ENCODE measurements around the gene RETREG1. TPM values are rescaled to one million over a fixed set of nuclear protein-coding genes. Genes with fewer than 3 reads are reported as not detected.
"Not testable (repeated sequence)": the region's sequence is repeated elsewhere in the genome, so short reads cannot be mapped to it uniquely, and the experiment has no call there.

Gene RETREG1
- 1 to 10 TPM; 2.6 to 3.9 (median 3.0) TPM for polyA plus RNA-seq (ENCODE audit: insufficient read depth in 1 of 5, insufficient read length in 5 of 5, low replicate concordance in 1 of 5)
- long read RNA-seq, donor 1, partial matches to known transcripts, result 0 of 1 reads
- long read RNA-seq, donor 1, other reads (novel, unspliced or antisense), result 0 of 1 reads
- long read RNA-seq, donor 2, partial matches to known transcripts, result 0 of 2 reads
- long read RNA-seq, donor 2, other reads (novel, unspliced or antisense), result 0 of 2 reads
- long read RNA-seq, donor 3, partial matches to known transcripts, result 0 of 2 reads
- long read RNA-seq, donor 3, other reads (novel, unspliced or antisense), result 0 of 2 reads
- long read RNA-seq, donor 4, result 0 reads
- long read RNA-seq, donor 5, result 0 reads
- long read RNA-seq, donor 6, result 0 reads
- long read RNA-seq, donor 7, partial matches to known transcripts, result 0 of 2 reads
- long read RNA-seq, donor 7, other reads (novel, unspliced or antisense), result 0 of 2 reads
- long read RNA-seq, donor 8, partial matches to known transcripts, result 0 of 1 reads
- long read RNA-seq, donor 8, other reads (novel, unspliced or antisense), result 0 of 1 reads

DNA sequence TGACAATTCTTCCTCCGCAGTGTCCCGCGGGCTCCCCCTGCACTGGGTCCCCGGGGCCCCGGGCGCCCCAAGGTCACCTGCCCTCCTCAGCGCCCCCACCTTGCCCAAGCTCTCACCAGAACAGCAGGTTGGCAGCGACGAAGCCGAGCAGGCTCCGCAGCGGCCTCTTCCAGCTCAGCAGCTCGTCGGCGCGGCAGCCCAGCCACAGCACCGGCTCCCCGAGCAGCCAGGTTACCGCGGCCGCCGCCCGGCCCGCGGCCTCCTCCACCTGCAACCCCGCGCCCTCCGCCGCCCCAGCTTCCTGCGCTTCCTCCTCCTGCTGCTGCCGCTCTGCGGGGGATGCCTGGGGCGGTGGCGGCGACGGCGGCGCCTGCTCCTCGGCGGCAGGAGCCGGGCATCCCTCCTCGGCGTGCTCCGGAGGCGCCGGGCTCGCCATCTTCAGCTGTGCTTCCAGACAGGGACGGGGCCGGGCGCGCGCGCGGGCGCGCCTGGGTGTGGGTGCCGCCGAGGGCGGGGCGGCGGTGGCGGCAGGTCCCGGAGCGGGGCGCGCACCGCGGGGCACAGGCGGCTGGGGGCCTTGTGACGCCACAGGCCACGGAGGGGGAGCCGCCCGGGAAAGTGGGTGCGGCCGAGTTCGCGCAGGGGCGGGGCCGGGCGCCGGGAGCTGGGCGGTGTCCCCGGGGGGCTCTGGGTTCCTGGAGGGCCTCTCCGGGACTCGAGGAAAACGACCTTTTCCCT is at the start of gene RETREG1:
Gene RETREG1 (minus strand): TSS at position 462 of the 738 bp plus-strand sequence. CDS start 26 bp downstream, at position 436.
- peak; percentile 23 to 30 for DNase-seq

DNA sequence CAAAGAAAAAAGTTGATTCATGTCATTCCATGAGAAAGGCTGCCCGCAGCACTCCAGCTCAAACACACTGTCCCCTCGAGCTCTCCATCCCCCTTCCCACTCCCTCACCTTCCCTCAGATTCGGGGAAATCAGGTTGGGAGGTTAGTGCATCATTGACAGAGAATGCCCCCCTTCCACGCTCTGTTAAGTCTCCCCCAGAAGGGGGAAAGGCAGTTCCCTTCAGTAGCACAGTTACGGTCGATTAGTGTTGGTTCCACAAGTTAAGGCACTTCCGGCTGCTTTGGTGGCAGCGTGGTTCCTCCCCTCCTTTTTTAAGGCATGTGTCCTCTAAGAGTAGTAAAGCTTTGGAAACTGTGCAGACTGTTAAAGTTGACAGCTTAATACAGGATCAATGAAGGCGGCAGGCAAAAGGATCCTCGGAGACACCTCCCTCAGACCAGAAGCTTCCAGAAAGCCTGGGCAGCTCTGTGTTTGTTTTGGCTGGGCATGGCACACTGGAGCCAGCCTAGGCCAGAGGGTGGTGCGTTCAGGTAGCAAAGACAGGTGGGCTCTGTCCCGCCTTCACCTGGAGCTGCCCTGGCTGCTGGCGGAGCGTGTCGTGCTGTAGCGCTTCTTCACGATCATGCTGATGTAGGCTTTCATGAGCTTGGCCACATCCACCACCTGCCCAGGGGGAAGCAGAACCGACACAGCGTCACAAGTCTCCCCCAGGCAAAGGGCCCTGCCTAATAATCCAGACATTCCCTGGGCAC is 49.5 kb upstream of the RETREG1 start:
- no peak for DNase-seq

DNA sequence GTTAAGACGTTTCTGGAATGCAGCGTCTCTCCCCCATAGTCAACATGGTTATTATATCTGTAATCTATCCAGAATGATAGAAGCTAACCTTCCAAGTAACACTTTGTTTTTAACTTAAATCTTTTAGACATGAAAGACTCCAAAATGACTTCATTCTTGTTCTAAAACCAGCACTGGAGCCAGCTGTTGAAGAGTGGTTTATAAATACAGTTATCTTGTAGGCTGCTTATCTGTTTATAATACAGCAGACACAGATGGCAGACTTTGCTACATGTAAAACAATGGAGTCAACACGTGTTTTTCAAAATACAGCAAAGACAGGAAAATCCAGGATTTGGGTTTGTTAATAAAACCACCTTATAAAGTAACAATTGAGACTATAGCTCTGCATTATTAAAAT is 48.8 kb upstream of the RETREG1 start:
- DNase-seq, result no peak

DNA sequence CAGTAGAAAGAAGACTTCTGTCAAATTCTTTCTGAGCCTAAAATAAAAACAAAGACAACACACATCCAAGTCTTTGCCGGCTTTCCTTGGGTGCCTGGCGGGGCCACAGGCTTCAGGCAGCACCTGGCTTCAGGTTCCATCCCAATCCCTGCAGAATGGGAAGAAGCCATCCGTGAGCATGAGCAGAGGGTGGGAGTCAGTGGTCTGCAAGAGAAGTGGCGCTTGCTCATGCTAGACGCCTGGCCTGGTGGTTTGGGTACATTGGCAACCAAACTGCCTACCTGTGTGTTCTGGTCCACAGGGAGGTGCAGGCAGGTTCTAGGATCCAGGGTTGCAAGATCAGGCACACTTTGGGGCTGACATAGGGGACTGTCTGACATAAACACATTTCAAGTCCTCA is 47.6 kb upstream of the RETREG1 start:
- no peak for DNase-seq

- no peak for DNase-seq
Measured at GRCh38 chr5:16663840-16664239, 47.0 kb upstream of the RETREG1 start.

GRCh38 chr5:16661713-16662112 is 44.9 kb upstream of the RETREG1 start:
- DNase-seq, result no peak

DNA sequence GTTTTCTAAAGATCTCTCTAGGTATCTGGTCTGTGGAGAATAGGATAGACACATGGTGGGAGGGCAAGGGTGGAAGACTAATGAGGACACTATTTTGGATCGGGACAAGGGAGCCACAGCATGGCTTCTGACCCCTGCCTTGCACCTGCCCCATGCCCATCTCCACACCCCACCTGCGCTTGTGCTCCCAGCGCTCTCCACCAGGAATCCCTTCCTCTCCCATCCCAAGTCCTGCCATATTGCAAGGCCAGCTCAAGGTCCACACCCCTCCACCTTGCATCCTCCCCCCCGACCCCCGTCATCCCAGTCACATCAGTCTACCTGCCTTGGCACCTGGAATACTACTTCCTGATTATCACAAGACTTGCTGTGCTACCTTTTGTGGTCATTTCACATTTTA is 44.2 kb upstream of the RETREG1 start:
- no peak for DNase-seq

DNA sequence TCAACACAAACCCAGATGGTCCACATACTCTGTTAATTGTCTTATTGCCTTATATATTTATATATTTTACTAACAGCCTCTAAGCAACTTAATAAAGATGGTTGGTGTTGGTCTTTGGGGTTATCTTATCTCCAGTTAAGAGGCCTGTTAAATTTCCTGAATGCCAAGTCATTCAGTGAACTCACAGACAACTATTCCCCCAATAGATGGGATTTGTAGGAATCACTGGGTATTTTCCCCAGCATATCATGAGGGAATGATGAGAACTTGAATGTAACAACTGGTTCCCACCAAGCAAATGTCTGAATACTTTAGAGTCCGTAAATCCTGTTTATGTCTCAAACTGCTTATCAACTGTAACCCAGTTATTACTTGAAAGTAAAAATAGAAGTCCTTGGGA is 42.7 kb upstream of the RETREG1 start:
- no peak for DNase-seq

GRCh38 chr5:16656561-16657191 is 39.9 kb upstream of the RETREG1 start:
- DNase-seq, result no peak

GRCh38 chr5:16654647-16655334 is 38.0 kb upstream of the RETREG1 start:
- no peak for DNase-seq

DNA sequence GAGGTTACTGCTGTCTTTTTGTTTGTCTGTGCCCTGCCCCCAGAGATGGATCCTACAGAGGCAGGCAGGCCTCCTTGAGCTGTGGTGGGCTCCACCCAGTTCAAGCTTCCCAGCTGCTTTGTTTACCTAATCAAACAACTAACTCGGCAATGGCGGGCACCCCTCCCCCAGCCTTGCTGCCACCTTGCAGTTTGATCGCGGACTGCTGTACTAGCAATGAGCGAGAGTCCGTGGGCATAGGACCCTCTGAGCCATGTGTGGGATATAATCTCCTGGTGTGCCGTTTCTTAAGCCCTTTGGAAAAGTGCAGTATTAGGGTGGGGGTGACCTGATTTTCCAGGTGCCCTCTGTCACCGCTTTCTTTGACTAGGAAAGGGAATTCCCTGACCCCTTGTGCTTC is 31.9 kb upstream of the RETREG1 start:
- DNase-seq, result not testable (repeated sequence)

DNA sequence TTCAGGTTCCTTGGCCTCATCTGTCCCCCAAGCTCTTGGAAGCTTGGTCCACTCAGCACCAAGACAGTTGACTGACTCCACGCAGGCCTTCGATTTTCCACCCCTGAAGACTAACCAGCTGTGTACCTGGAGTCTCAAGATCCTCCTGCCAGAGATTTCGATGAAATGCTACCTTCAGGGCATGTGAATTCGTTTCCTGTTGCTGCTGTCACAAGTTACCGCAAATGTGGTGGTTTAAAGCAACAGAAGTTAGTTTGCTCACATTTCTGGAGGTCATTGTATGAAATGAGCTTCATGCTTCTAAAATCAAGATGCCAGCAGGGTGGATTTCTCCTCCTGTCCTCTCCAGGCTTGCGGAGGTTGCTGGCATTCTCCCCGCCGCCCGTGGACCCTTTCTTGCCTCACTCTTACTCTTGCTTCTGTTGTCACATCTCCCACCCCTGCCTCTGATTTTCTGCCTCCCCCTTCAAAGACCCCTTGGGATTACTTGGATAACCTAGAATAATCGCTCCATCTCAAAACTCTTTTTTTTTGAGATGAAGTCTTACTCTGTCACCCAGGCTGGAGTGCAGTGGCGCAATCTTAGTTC is 27.6 kb upstream of the RETREG1 start:
- no peak for DNase-seq

GRCh38 chr5:16642867-16643266 is 26.1 kb upstream of the RETREG1 start:
- no peak for DNase-seq

- no peak for DNase-seq
Measured at GRCh38 chr5:16639206-16639605, 22.4 kb upstream of the RETREG1 start.

- no peak for DNase-seq
Measured at GRCh38 chr5:16628376-16628775, 11.6 kb upstream of the RETREG1 start.

GRCh38 chr5:16626696-16627264 is 10.0 kb upstream of the RETREG1 start:
- no peak for DNase-seq

DNA sequence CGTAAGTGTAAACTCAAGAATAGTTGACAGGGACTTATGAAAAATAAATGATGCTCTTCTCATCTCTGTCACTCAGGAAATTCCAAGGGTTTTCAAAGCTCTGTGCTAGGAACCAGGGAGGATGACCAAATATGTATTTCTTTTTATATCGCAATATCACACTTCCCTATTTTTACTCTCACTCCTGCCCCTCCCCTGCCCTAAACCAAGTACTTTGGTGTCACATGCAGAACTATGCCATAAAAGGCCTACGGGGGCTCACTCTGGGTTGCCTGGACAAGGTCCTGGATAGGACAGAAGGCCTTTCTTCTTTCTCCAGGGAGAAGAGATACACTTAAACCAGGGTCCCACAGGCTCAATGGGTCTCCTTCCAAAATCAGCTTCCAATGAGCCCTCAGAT is 8.3 kb upstream of the RETREG1 start:
- no peak for DNase-seq

GRCh38 chr5:16619136-16619535 is 2.3 kb upstream of the RETREG1 start:
- no peak for DNase-seq

- DNase-seq, result no peak
Measured at GRCh38 chr5:16618138-16618897, 1.5 kb upstream of the RETREG1 start.

Measured in right lung (tissue), 10 donors.